Raji (cell line): ENCODE data around the gene ZNF732.

ENCODE experiments used
- POLR2A ChIP-seq: IDR thresholded peaks from 2 replicates; pipeline ENCODE4 v1.6.1; 2011; ENCODE audit warnings: low read depth, low read length, control low read depth; ENCODE audit not compliant: insufficient read depth

ZNF732 gene

DNA sequence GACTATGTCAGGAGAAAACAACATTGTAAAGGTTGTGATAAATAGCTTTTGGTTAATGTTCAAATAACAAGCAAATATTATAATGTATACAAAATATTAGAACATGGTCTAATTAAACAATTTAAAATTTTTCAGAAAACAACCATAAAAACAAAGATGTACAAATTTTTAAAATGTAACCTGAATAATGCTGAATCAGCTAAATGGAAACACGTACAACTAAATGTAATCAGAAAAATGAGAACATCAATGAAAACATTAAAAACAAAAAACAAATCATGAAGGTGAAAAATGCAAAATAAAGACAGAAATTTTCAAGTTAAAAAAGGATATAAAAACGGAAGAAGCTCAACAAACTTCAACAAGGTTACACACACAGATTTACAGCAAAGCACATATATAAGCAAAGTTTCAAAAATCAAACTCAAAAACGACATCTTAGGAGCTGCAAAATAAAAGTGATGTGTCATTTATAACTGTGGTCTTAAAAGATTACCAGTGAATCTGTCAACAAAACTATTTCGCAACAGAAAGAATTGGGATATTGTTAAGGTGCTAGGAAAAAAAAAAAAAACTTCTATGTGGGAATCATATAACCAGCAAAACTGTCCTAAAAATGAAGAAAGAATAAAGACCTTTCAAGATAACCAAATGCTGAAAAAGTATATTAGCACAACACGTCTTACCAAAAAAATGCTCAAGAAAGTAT lies 31.8 kb downstream of the ZNF732 start:
- no peak for TF ChIP-seq POLR2A

DNA sequence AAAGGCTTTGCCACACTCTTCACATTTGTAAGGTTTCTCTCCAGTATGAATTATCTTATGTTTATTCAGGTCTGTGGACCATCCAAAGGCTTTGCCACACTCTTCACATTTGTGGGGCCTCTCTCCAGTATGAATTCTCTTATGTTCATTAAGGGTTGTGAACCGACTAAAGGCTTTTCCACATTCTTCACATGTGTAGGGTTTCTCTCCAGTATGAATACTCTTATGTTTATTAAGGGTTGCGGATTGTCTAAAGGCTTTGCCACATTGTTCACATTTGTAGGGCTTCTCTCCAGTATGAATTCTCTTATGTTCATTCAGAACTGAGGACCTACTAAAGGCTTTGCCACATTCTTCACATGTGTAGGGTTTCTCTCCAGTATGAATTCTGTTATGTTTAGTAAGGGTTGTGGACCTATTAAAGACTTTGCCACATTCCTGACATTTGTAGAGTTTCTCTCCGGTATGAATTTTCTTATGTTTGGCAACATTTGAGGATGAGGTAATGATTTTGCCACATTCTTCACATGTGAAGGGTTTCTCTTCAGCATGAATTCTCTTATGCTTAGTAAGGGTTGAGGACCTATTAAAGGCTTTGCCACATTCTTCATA lies 33.7 kb downstream of the ZNF732 start:
- TF ChIP-seq POLR2A, result no peak

DNA sequence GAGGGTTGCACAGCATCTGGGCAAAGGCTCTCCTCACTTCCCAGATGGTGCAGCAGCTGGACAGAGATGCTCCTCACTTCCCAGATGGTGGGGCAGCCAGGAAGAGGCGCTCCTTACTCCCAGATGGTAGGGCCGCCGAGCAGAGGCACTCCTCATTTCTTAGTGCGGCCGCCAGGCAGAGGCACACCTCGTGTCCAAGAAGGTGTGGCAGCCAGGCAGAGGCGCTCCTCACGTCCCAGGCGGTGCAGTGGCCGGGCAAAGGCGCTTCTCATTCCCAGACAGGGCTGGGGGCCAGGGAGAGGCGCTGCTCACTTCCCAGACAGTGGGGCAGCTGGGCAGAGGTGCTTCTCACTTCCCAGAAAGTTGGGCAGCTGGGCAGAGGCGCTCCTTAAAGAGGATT lies 48.8 kb downstream of the ZNF732 start:
- no peak for TF ChIP-seq POLR2A

DNA sequence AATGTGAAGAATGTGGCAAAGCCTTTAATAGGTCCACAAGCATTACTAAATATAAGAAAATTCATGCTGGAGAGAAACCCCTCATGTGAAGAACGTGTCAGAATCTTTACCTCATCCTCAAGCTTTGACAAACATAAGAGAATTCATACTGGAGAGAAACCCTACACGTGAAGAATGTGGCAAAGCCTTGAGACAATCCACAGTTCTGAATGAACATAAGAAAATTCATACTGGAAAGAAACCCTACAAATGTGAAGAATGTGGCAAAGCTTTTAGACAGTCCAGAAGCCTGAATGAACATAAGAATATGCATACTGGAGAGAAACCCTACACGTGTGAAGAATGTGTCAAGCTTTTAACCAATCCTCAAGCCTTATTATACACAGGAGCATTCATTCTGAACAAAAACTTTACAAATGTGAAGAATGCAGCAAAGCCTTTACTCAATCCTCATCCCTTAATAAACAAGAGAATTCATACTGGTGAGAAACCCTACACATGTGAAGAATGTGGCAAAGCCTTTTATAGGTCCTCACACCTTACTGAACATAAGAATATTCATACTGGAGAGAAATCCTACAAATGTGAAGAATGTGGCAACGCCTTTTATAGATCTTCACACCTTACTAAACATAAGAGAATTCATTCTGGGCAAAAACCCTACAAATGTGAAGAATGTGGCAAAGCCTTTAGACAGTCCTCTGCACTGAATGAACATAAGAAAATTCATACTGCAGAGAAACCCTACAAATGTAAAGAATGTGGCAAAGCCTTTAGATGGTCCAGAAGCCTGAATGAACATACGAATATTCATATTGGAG lies 51.1 kb downstream of the ZNF732 start:
- TF ChIP-seq POLR2A, result no peak

DNA sequence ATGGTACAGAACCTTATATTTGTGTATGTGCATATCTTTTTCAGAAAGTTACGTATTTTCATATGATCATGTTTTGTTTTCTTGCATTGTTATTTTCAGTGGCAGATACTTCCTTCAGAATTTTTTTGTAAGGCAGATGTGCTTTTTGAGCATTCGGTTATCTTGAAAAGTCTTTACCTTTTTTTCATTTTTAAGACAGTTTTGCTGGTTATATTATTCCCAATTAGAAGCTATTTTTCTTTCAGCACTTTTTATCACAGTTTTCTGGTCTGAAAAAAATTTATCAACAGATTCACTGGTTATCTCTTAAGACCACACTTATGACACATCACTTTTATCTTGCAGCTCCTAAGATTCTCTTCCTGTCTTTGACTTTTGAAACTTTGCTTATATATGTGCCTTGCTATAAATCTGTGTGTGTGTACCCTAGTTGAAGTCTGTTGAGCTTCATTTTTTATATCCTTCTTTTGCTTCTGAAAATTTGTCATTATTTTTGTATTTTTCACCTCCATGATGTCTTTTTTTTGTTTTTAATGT lies 53.1 kb downstream of the ZNF732 start:
- TF ChIP-seq POLR2A, result no peak

DNA sequence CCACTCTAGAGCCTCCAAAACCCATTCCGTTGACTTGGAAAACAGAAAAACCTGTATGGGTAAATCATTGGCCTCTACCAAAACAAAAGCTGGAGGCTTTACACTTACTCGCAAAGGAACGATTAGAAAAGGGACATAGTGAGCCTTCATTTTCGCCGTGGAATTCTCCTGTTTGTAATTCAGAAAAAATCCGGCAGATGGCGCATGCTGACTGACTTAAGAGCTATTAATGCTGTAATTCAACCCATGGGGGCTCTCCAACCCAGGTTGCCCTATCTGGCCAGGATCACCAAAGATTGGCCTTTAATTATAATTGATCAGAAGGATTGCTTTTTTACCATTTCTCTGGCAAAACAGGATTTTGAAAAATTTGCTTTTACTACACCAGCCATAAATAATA lies 60.8 kb downstream of the ZNF732 start:
- no peak for TF ChIP-seq POLR2A

DNA sequence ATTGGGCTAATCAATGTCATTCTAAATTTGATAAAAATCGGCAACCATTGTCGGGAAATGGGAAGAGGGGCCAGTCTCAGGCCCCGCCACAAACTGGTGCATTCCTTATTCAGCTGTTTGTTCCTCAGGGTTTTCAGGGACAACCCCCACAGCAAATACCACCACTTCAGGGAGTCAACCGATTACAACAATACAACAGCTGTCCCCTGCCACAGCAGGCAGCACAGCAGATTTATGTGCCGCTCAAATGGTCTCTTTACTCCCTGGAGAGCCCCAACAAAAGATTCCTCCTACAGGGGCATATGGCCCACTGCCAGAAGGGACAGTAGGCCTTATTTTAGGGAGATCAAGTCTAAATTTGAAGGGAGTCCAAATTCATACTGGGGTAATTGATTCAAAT lies 61.8 kb downstream of the ZNF732 start:
- no peak for TF ChIP-seq POLR2A

DNA sequence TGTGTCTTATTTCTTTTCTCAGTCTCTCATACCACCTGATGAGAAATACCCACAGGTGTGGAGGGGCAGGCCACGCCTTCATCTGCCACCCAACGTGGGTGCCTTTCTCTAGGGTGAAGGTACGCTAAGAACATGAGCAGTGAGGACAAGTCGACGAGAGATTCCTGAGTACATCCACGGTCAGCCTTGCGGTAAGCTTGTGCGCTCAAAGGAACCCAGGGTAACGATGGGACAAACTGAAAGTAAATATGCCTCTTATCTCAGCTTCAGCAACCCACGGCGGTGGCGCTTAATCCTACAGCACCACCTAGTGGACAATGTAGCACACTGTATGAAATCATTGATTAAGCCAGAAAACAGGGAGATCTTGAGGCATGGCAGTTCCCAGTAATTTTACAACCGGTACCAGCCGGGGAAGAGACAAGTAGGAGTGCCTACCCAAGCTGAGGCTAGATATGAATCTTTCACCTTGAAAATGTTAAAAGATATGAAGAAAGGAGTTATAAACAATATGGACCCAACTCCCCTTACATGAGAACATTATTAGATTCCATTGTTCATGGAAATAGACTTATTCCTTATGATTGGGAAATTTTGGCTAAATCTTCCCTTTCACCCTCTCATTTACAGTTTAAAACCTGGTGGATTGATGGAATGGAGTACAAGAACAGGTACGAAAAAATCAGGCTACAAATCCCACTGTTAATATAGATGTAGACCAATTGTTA lies 63.0 kb downstream of the ZNF732 start:
- no peak for TF ChIP-seq POLR2A

DNA sequence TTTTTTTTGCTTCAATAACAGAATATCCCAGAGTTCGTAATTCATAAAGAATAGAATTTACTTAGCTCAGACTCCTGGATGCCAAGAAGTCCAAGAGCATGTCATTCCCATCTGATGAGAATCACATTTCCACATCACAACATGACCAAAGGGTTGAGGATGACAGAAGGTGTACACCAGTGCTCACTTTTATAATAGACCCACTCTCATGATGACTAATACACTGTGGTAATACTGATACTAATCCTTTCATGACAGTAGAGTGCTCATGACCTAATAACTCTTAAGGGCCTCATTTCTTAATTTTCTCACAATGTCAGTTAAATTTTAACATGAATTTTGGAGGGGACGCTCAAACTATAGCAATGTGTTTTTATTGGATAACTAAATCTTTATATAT lies 69.2 kb downstream of the ZNF732 start:
- TF ChIP-seq POLR2A, result no peak

DNA sequence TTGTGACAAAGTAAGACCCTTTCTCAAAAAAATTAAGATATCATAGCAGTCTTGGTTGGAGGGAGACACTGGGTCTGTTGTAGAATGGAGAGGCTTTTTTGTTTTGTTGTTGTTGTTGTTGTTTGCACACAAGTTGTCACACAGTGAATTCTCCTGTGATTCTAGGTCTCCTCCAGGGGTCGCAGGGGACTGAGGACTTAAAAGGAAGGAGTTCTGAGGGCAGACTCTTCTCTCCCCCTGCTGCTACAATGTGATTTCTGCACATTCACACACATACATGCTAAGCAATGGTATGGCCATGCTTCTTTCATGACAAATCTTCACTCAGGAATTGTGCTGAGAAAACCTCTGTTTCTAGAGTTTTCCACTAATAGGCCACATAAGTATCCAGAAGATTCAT lies 71.1 kb downstream of the ZNF732 start:
- TF ChIP-seq POLR2A, result no peak

DNA sequence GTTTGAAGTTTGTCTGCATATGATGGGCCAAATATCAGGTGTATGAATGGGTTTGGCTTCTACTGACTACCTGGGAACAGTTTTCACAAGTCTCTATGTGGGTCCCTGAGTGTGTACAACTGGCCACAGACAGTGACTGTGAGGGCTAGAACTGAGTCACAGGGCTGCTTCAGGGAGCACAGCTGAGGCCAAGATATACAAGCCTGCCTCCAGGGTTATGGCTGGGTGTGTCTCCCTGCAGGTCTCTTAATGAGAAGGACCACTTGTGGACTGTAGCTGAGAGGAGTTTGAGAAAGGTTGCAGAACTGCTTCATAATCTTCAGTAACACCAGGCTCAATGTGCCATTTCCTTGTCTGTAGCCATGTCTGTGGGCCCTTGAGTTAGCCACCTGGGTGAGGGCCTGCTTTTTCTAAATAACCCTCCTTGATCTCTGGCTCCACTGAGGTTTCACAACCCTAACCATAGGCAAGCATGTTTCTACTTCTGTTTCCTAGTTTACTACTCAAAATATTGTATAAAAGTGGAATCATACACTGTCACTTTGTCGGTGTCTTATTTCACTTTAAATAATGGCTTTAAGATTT lies 81.3 kb downstream of the ZNF732 start:
- no peak for TF ChIP-seq POLR2A
